SHP77 (cell line): ENCODE data around the gene ROCK2.

Experiments
- DNase-seq, 2 experiments: peaks; one replicate each; lab custom pipeline; 2025; lab: John Stamatoyannopoulos, UW

The ROCK2 gene

DNA sequence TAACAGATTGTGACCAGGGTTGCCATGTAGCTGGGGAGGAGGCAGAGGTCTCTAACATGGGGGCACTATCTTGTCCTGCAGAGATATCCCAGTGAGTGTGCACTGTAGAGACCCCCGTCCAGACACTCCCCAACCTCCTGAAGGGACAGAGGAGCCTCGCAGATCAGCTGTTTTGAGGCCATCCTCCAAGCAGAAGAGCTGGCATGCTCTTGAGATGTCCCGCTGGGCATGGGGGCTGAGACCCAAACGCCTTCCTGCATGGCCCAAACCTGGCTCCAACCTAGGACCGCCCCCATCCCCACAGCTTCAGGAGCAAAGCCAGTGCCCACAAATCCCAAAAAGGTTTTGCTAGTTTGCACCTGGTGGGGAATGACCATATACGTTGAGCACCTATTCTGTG is 191.8 kb downstream of the ROCK2 start:
- DNase-seq = no peak

DNA sequence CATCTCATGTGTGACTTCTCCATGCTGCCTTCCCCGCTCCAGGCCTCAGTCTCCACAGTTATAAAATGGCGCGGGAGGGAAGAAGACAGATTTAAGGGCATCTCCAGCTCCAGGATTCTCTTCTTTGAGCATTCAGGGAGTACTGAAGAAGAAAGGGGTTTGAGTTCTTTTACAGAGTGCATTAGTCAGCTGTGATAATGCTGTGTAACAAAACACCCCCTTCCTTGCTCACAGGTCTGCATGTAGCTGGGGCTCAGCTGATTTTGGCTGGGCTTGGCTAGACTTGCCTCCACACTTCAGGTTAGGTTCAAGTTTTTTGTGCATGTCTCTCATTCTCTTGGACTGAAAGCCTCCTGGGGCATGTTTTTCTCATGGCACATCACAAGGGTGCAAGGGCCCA is 197.2 kb downstream of the ROCK2 start:
- DNase-seq = no peak

DNA sequence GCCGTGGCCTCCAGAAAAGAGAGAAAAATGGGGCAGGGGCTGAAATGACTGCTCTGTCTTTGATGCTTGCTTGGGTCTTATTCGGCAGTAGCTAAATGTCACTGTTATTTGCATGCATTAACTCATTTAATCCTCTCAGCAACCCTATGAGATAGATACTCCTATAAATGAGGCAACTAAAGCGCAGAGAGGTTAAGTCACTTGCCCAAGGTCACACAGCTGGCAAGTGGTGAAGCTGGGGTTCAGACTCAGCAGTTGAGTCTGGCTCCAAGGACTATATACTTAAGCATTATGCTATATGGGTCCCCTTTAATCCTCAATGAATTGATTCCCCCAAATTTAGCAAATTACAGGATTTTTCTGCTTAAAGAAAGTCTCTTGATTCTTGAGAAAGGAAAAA is 198.4 kb downstream of the ROCK2 start:
- DNase-seq = no peak

- DNase-seq = no peak
Observed at GRCh38 chr2:11145350-11145749, 199.1 kb downstream of the ROCK2 start.

DNA sequence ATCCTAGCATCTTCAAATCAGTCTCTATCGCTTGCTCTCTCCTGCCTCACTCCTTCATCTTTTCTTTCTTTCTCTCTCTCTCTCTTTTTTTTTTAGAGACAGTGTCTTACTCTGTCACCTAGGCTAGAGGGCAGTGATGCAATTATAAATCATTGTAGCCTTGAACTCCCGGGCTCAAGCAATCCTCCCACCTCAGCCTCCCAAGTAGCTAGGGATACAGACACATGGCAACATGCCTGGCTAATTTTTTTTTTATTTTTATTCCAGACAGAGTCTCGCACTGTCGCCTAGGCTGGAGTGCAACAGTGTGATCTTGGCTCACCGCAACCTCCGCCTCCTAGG is 199.7 kb downstream of the ROCK2 start:
- DNase-seq = no peak

DNA sequence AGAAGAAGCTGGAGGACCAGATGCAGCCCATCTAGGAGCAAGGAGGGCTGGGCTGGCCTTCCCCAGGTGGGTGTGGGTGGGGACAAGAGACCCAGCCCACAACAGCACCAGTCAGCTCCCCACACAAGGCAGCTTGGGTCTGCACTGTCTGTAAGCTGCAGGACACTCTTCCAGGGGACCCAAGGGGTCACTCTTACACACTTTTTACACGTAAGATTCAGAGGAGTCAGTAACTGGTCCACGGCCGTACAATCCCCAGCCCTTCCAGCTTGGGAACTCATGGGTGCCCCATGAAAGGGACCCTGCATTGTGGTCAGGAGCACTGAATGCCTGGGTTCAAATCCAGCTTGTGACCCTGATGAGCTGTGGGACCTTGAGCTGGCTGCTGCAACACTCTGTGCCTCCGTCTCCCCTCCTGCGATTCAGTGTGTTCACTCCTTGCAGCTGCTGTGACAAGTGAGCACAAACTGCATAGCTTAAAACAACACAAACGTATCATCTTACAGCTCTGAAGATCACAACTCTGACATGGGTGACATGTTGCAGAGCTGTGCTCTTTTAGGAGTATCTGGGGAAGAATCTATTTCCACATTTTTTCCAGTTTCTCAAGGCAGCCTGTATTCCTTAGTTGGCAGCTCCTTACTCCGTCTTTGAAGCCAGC is 200.2 kb downstream of the ROCK2 start:
- no peak for DNase-seq

- no peak for DNase-seq
Observed at GRCh38 chr2:11142987-11143386, 201.4 kb downstream of the ROCK2 start.

DNA sequence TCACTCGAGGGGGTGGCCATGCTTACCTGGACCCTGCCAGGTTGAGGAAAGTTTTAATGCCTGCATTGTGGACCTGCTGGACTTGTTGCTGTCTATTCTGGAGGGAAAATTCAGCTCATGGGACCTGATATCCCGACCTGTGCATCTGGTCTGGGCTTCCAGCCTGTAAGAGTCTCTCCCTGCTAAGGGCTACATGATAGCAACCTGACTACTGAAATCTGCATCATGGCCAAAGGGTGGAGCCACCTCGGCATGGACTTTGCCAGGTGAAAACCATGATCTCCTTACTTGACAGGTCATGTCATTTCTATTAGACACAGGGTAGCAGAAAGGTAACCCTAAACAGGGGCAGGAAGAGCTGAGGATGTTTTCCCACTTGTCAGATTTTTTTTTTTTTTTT is 202.1 kb downstream of the ROCK2 start:
- DNase-seq = no peak

DNA sequence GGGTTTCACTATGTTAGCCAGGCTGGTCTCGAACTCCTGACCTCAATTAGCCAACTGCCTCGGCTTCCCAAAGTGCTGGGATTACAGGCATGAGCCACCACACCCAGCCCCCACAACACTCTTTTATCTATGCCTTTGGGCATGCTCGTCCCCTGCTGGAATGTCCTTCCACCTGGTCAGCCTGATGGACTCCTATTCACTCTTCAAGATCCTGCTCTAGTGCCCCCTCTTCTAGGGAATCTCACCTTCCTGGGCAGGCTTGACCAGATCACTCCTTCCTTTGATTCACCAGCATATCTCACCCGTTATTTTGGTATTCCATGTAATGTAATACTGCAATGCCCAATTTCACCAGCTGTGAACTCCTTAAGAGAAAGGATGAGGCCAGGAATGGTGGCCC is 203.1 kb downstream of the ROCK2 start:
- no peak for DNase-seq

DNA sequence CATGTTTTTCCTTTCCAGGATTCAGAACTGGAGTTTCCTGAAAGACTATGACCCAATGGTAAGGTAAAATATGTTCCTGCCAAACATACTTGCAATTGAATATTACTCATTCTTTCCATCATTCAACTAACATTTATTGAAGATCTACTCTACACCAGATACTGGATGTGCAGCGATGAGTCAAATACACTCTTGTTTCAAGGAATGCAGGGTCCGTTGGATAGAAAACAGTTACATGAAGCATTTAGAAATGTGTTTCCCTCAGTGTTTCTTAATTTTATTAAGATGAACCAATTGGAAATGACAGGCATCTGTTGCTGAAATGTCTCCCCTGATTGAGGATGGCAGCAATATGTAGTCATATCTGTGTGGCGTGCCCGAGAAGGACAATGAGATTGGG is 203.9 kb downstream of the ROCK2 start:
- no peak for DNase-seq

- DNase-seq = no peak
Observed at GRCh38 chr2:11134349-11134748, 210.1 kb downstream of the ROCK2 start.

DNA sequence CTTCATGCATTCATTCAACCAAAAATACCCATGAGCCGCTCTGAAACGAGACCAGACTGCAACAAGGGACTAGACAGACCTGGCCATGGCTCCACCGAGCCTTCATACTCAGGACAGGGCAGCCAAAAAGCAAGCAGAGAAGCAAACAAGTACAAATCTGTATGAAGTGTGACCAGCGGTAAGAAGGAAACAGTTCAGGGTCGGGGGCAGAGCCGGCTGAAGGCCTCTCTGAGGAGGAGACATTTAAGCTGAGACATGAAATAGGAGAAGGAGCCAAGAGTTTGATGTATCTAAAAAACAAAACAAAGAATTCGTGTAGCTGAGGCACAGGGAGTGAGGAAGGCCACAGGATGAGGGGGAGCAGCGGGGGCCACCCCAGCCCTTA is 210.5 kb downstream of the ROCK2 start:
- no peak for DNase-seq

GRCh38 chr2:11133238-11133935 is 211.0 kb downstream of the ROCK2 start:
- no peak for DNase-seq

DNA sequence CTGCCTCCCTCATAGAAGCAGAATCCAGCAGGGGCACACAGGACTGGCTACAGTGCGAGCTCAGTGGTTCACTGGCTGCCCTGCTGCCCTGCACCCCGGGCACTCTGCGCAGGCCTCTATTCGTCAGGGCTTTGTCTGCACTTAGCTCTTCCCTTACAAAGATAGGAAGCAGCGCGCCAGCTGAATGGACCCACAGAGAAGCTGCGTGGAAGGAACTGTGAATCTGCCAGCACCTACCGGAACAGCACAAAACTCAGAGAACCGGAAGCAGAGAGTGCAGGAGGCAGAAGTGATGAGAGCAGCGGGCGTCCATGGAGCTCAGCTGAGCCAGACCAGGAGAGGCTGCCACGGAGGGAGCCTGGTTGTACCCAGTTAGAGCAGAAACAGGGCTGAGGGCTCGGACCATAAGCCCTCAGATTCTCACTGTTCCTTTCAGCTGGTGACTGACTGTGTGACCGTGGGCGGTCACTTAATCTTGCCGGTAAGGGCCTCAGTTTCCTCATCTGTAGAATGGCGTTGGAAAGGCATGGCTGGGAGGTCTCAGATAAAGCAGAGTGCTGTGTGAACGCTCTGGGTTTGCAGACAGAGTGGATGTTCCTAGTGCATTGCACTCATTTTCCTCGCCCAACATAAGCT is 212.3 kb downstream of the ROCK2 start:
- DNase-seq = no peak

DNA sequence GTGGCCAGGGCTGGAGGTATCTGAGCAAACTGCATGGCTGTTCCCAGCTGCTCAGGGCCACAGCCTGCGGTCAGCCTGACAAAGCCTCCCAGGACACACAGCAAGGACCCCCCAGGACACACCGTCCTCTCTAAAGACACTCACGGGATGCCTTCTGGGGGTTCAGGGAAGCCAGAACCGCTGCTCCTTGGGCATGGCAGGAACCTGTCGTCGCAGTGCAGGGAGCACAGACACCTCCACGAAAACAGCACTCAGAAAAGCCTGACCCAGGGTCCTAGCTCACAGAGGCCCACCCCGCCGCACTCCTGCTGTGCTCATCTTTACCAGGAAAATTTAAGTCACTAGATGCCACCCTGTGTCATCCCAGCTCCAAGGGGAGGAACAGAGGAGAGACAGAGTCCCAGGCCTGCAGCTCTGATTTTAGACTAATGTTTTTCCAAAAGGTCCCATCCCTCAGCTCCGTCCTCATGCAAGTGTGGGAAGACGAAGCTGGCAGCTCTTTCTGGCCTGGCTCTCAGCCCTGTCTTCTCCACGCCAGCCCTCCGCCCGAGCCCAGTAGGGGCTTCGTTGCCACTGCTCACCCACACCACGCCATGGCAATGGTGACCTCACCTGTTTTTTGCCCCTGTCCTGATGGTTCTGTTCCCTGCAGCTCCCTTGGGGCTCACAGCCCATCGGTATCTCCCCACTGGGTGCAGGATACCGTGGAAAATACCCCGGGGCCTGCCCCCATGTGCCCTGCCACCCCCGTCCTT is 213.1 kb downstream of the ROCK2 start:
- no peak for DNase-seq
